ENCODE results near the gene SDS.

The SDS gene

DNA sequence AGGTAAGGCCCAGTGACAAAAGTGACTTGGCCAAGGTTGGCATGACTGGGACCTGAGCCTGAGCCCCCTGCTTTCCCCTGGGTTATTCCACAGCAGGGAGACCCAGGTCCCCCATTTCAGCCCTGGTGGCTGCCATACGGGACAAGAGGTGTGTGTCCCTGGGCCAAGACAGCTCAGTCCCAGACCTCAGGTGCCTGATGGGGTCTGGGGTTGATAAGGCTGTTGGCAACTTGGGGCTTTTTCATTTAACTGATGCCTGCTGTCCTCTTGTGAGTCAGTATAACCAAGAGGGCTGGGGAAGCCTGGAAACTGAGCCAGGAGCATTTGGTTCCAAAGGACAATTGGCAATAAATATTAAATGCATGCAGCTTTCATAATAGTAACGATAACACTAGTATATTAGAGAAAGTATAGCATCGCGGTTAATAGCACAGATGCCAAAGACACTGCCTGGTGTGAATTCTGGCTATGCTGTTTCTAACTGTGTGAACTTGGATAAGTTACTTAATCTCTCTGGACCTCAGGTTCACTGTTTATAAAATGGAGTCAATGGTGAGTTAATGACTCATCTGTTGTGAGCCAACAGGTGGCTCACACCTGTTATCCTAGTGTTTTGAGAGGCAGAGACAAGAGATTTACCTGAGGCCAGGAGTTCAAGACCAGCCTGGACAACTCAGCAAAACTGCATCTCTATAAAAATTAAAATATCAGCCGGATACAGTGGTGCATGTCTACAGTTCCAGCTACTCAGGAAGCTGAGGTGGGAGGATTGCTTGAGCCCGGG lies 19.4 kb upstream of the SDS start:
- TF ChIP-seq, protein P1, sequence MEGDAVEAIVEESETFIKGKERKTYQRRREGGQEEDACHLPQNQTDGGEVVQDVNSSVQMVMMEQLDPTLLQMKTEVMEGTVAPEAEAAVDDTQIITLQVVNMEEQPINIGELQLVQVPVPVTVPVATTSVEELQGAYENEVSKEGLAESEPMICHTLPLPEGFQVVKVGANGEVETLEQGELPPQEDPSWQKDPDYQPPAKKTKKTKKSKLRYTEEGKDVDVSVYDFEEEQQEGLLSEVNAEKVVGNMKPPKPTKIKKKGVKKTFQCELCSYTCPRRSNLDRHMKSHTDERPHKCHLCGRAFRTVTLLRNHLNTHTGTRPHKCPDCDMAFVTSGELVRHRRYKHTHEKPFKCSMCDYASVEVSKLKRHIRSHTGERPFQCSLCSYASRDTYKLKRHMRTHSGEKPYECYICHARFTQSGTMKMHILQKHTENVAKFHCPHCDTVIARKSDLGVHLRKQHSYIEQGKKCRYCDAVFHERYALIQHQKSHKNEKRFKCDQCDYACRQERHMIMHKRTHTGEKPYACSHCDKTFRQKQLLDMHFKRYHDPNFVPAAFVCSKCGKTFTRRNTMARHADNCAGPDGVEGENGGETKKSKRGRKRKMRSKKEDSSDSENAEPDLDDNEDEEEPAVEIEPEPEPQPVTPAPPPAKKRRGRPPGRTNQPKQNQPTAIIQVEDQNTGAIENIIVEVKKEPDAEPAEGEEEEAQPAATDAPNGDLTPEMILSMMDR (IDR thresholded peaks at IDR 0.05; ENCODE audit: low read depth, low read length) = no peak
- peak overlapping the region; percentile 67 for H3K4me3 ChIP-seq (ENCODE audit: low read depth, low read length)
- H3K4me1 ChIP-seq = no peaks in the 10 kb centered on the region
- H3K27me3 ChIP-seq = no peaks in the 10 kb centered on the region; the same call in 1 of the 2 replicates
- no peaks in the 10 kb centered on the region for H3K36me3 ChIP-seq
- no peaks in the 10 kb centered on the region for H3K9me3 ChIP-seq
- DNase-seq = no peak

GRCh38 chr12:113422030-113422885 lies 18.6 kb upstream of the SDS start, which contains the start of gene SDSL:
SDSL (plus strand) TSS chr12:113422380; CDS start chr12:113427983, 5,603 bp downstream.
- H3K9me3 ChIP-seq = no peaks in the 10 kb centered on the region
- no peaks in the 10 kb centered on the region for H3K27me3 ChIP-seq
- peak within 1 kb of the TSS; percentile 67 for H3K4me3 ChIP-seq (ENCODE audit: low read depth, low read length)
- H3K4me1 ChIP-seq = no peaks in the 10 kb centered on the region
- TF ChIP-seq, protein P1 (IDR thresholded peaks at IDR 0.05; ENCODE audit: low read depth, low read length) = no peak
- DNase-seq = peak; percentile 70
- no peaks in the 10 kb centered on the region for H3K36me3 ChIP-seq

- H3K9me3 ChIP-seq = no peaks in the 10 kb centered on the region
- TF ChIP-seq, protein P1 (IDR thresholded peaks at IDR 0.05; ENCODE audit: low read depth, low read length) = no peak
- H3K4me3 ChIP-seq (ENCODE audit: low read depth, low read length) = no peak overlapping the region
- no peaks in the 10 kb centered on the region for H3K27me3 ChIP-seq
- H3K4me1 ChIP-seq = no peaks in the 10 kb centered on the region
- no peaks in the 10 kb centered on the region for H3K36me3 ChIP-seq
- DNase-seq = peak; percentile 37
These were observed 17.4 kb upstream of the SDS start for GRCh38 chr12:113420996-113421595.

- no peaks in the 10 kb centered on the region for H3K4me1 ChIP-seq
- TF ChIP-seq, protein P1 (IDR thresholded peaks at IDR 0.05; ENCODE audit: low read depth, low read length) = no peak
- H3K27me3 ChIP-seq = no peaks in the 10 kb centered on the region
- H3K9me3 ChIP-seq = no peaks in the 10 kb centered on the region
- H3K4me3 ChIP-seq (ENCODE audit: low read depth, low read length) = no peak overlapping the region
- no peaks in the 10 kb centered on the region for H3K36me3 ChIP-seq
- no peak for DNase-seq
These were observed 14.7 kb upstream of the SDS start for GRCh38 chr12:113418213-113418879.

GRCh38 chr12:113416091-113416754 lies 12.5 kb upstream of the SDS start:
- H3K36me3 ChIP-seq = no peaks in the 10 kb centered on the region
- TF ChIP-seq, protein P1 (IDR thresholded peaks at IDR 0.05; ENCODE audit: low read depth, low read length) = no peak
- no peaks in the 10 kb centered on the region for H3K27me3 ChIP-seq
- no peak overlapping the region for H3K4me3 ChIP-seq (ENCODE audit: low read depth, low read length)
- no peak for DNase-seq
- no peaks in the 10 kb centered on the region for H3K4me1 ChIP-seq
- H3K9me3 ChIP-seq = no peaks in the 10 kb centered on the region

All from BE2C (cell line).